Smooth muscle cell (in vitro differentiated cells): ENCODE data around the gene SMAD3. TPM values are rescaled to one million over a fixed set of nuclear protein-coding genes. Genes with fewer than 3 reads are reported as not detected.

Source experiments
- DNase-seq: peaks from one replicate; lab custom pipeline; 2025; ENCODE audit not compliant: unreplicated experiment; lab: John Stamatoyannopoulos, UW
- H2AFZ ChIP-seq: fragments of 200-600 bp; sonication (generic); 2 replicates; pipeline ENCODE4 v1.6.0; 2016; ENCODE audit warnings: antibody characterized with exemption, low read depth, mild to moderate bottlenecking
- H3F3A ChIP-seq: fragments of 200-600 bp; sonication (generic); 2 replicates; pipeline ENCODE4 v1.6.0; 2017; ENCODE audit warnings: antibody characterized with exemption, low read depth
- H3K27ac ChIP-seq: fragments of 200-600 bp; sonication (generic); 2 replicates; pipeline ENCODE4 v1.5.1; 2016; ENCODE audit warnings: low read depth, mild to moderate bottlenecking
- H3K27me3 ChIP-seq: fragments of 200-600 bp; sonication (generic); 2 replicates; pipeline ENCODE4 v1.6.1; 2016; ENCODE audit warnings: low read depth, mild to moderate bottlenecking
- H3K36me3 ChIP-seq: fragments of 200-600 bp; sonication (generic); 2 replicates; pipeline ENCODE4 v1.5.1; 2016; ENCODE audit warnings: low read depth
- H3K4me1 ChIP-seq: fragments of 200-600 bp; sonication (generic); 2 replicates; pipeline ENCODE4 v1.5.1; 2016; ENCODE audit warnings: low read depth
- H3K4me2 ChIP-seq: fragments of 200-600 bp; sonication (generic); 2 replicates; pipeline ENCODE4 v1.6.0; 2016; ENCODE audit warnings: mild to moderate bottlenecking
- H3K4me3 ChIP-seq: fragments of 200-600 bp; sonication (generic); 2 replicates; pipeline ENCODE4 v1.5.1; 2016; ENCODE audit warnings: mild to moderate bottlenecking
- H3K79me2 ChIP-seq: fragments of 200-600 bp; sonication (generic); 2 replicates; pipeline ENCODE4 v1.6.0; 2016; ENCODE audit warnings: low read depth, mild to moderate bottlenecking
- H3K9ac ChIP-seq: fragments of 200-600 bp; sonication (generic); 2 replicates; pipeline ENCODE4 v1.6.0; 2016; ENCODE audit warnings: low read depth
- H3K9me3 ChIP-seq: fragments of 200-600 bp; sonication (generic); replicated peaks from 2 replicates; pipeline ENCODE4 v1.5.1; 2016; ENCODE audit warnings: low read depth
- H4K20me1 ChIP-seq: fragments of 200-600 bp; sonication (generic); 2 replicates; pipeline ENCODE4 v1.6.0; 2016; ENCODE audit warnings: low read depth
- CTCF ChIP-seq: fragments of 200-600 bp; sonication (generic); IDR thresholded peaks from 2 replicates; pipeline ENCODE4 v1.5.1; 2017; ENCODE audit warnings: borderline replicate concordance, mild to moderate bottlenecking, antibody characterized with exemption; ENCODE audit not compliant: insufficient read depth, poor library complexity, severe bottlenecking
- WGBS: methylation state at CpG from one replicate; pipeline ENCODE4 v1.1.7; 2016; ENCODE audit warnings: low lambda C conversion rate; 5-methylcytosine and 5-hydroxymethylcytosine counted together
- polyA plus RNA-seq: library from polyadenylated mRNA; unstranded; fragments of >200 nt; fragmentation: Nextera tagmentation; extraction: Ambion mirVana; gene quantifications from 2 replicates; pipeline ENCODE4 v1.2.1, GENCODE V29; 2016
- total RNA-seq: library from RNA; depleted of rRNA; stranded (reverse); fragments of >200 nt; gene quantifications from 2 replicates; pipeline ENCODE4 v1.2.3, GENCODE V29; 2014

SMAD3 gene
- total and polyA plus RNA-seq, 2 experiments from 2014 or later = 20.2 to 21.9 TPM

GRCh38 chr15:67104510-67104909 lies 39.1 kb downstream of the SMAD3 start:
- Histone ChIP-seq H3K4me3 (no peak overlapping the region), H3K9ac (peak overlapping the region; percentile 50), H3K4me1 (peaks cover 24% of the 10 kb centered on the region), H4K20me1 (peaks cover 38% of the 10 kb centered on the region), H2AFZ (no peak overlapping the region), H3K36me3 (no peaks in the 10 kb centered on the region), H3K9me3 (no peaks in the 10 kb centered on the region), H3K4me2 (peak overlapping the region; percentile 41), H3K27me3 (no peaks in the 10 kb centered on the region), H3K27ac (peak overlapping the region; percentile 96), H3F3A (peaks cover 26% of the 10 kb centered on the region), H3K79me2 (peaks cover 69% of the 10 kb centered on the region)
- no peak for DNase-seq
- 90% methylated on average over 8 of the region's 8 CpGs for WGBS
- TF ChIP-seq CTCF = no peak

- H3F3A ChIP-seq = peaks cover 25% of the 10 kb centered on the region
- DNase-seq = no peak
- H3K4me3 ChIP-seq = no peak overlapping the region
- H3K27ac ChIP-seq = peak overlapping the region; percentile 96
- H3K4me2 ChIP-seq = peak overlapping the region; percentile 71
- peaks cover 28% of the 10 kb centered on the region for H3K4me1 ChIP-seq
- no peak overlapping the region for H2AFZ ChIP-seq
- no peak for TF ChIP-seq CTCF
- WGBS = 33% methylated on average over 11 of the region's 11 CpGs
- peak overlapping the region; percentile 82 for H3K9ac ChIP-seq
- H3K27me3 ChIP-seq = no peaks in the 10 kb centered on the region
- H3K36me3 ChIP-seq = no peaks in the 10 kb centered on the region
- no peaks in the 10 kb centered on the region for H3K9me3 ChIP-seq
- H3K79me2 ChIP-seq = peaks cover 68% of the 10 kb centered on the region
- peaks cover 40% of the 10 kb centered on the region for H4K20me1 ChIP-seq
Measured at GRCh38 chr15:67105065-67105951, 39.9 kb downstream of the SMAD3 start.

GRCh38 chr15:67105991-67106763 lies 40.8 kb downstream of the SMAD3 start:
- peaks cover 3% of the 10 kb centered on the region for H3K36me3 ChIP-seq
- DNase-seq = no peak
- peaks cover 28% of the 10 kb centered on the region for H3K4me1 ChIP-seq
- no peak for TF ChIP-seq CTCF
- no peak overlapping the region for H3K4me3 ChIP-seq
- H3K27ac ChIP-seq = peak overlapping the region; percentile 96
- no peak overlapping the region for H2AFZ ChIP-seq
- peak overlapping the region; percentile 82 for H3K9ac ChIP-seq
- peaks cover 27% of the 10 kb centered on the region for H3F3A ChIP-seq
- peaks cover 68% of the 10 kb centered on the region for H3K79me2 ChIP-seq
- no peaks in the 10 kb centered on the region for H3K27me3 ChIP-seq
- H3K4me2 ChIP-seq = peak overlapping the region; percentile 71
- no peaks in the 10 kb centered on the region for H3K9me3 ChIP-seq
- 69% methylated on average over 8 of the region's 8 CpGs for WGBS
- H4K20me1 ChIP-seq = peaks cover 36% of the 10 kb centered on the region
